Measurements from ENCODE around the gene UBXN2A.

DNA sequence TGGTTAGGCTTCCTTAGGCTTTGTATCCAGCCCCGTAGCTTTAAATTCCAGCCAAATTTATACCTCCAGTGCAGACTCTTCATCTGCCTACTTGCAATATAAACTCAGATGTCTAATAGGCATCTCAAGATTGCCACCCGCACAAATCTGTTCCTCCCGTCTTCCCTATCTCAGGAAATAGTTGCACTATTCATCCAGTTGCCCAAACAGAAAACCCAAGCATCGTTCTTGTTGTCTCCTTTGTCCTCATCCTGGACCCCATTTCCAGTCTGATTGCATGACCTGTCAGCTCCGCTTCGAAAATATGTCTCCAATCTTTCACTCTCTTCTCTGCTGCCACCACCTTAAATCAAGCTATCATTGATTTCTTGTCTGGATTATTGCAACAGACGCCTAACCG lies 111.6 kb downstream of the UBXN2A start:
- TF ChIP-seq, protein P1, sequence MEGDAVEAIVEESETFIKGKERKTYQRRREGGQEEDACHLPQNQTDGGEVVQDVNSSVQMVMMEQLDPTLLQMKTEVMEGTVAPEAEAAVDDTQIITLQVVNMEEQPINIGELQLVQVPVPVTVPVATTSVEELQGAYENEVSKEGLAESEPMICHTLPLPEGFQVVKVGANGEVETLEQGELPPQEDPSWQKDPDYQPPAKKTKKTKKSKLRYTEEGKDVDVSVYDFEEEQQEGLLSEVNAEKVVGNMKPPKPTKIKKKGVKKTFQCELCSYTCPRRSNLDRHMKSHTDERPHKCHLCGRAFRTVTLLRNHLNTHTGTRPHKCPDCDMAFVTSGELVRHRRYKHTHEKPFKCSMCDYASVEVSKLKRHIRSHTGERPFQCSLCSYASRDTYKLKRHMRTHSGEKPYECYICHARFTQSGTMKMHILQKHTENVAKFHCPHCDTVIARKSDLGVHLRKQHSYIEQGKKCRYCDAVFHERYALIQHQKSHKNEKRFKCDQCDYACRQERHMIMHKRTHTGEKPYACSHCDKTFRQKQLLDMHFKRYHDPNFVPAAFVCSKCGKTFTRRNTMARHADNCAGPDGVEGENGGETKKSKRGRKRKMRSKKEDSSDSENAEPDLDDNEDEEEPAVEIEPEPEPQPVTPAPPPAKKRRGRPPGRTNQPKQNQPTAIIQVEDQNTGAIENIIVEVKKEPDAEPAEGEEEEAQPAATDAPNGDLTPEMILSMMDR (IDR thresholded peaks at IDR 0.05) = no peak
- no peak for TF ChIP-seq POLR2A (IDR thresholded peaks at IDR 0.05)

All from right lobe of liver (tissue), 4 donors.